DOHH2 (cell line): ENCODE data around the gene RASGEF1C.

ENCODE experiments used
- H3F3A ChIP-seq: fragments of 200-600 bp; sonication (generic), shearing (Covaris generic); 2 replicates; pipeline ENCODE4 v1.6.0; 2016; ENCODE audit warnings: antibody characterized with exemption, mild to moderate bottlenecking; ENCODE audit not compliant: control insufficient read depth, insufficient read depth
- H3K27ac ChIP-seq: fragments of 200-600 bp; sonication (generic); 2 replicates; pipeline ENCODE4 v1.5.1; 2014; ENCODE audit warnings: low read depth, mild to moderate bottlenecking, low read length, moderate library complexity
- H3K27me3 ChIP-seq: fragments of 200-600 bp; sonication (generic); 2 replicates; pipeline ENCODE4 v1.6.1; 2014; ENCODE audit warnings: mild to moderate bottlenecking, low read length, mixed read lengths; ENCODE audit not compliant: control insufficient read depth
- H3K36me3 ChIP-seq: fragments of 200-600 bp; sonication (generic); 2 replicates; pipeline ENCODE4 v1.6.1; 2014; ENCODE audit warnings: mild to moderate bottlenecking, low read length, moderate library complexity, mixed read lengths; ENCODE audit not compliant: control insufficient read depth
- H3K4me1 ChIP-seq: fragments of 200-600 bp; sonication (generic); 2 replicates; pipeline ENCODE4 v1.6.1; 2014; ENCODE audit warnings: mild to moderate bottlenecking, low read length, mixed read lengths; ENCODE audit not compliant: control insufficient read depth
- H3K4me2 ChIP-seq: fragments of 200-600 bp; sonication (generic); 2 replicates; pipeline ENCODE4 v1.6.0; 2014; ENCODE audit warnings: mild to moderate bottlenecking, low read length, moderate library complexity
- H3K4me3 ChIP-seq: fragments of 200-600 bp; sonication (generic); 2 replicates; pipeline ENCODE4 v1.5.1; 2014; ENCODE audit warnings: mild to moderate bottlenecking, low read length, mixed read lengths
- H3K79me2 ChIP-seq: fragments of 200-600 bp; sonication (generic); 2 replicates; pipeline ENCODE4 v1.6.1; 2014; ENCODE audit warnings: mild to moderate bottlenecking, low read length, mixed read lengths; ENCODE audit not compliant: control insufficient read depth
- H3K9me2 ChIP-seq: fragments of 200-600 bp; sonication (generic); replicated peaks from 2 replicates; pipeline ENCODE4 v1.6.1; 2014; ENCODE audit warnings: mild to moderate bottlenecking, low read length, mixed read lengths; ENCODE audit not compliant: control insufficient read depth
- H3K9me3 ChIP-seq: fragments of 200-600 bp; sonication (generic); 2 replicates; pipeline ENCODE4 v1.6.1; 2014; ENCODE audit warnings: antibody characterized with exemption, low read length, mixed read lengths; ENCODE audit not compliant: control insufficient read depth, insufficient read depth
- H4K20me1 ChIP-seq: fragments of 200-600 bp; sonication (generic); 2 replicates; pipeline ENCODE4 v1.6.0; 2014; ENCODE audit warnings: low read depth, mild to moderate bottlenecking, antibody characterized with exemption, low read length, moderate library complexity; ENCODE audit not compliant: control insufficient read depth, insufficient read depth
- CTCF ChIP-seq: fragments of 200-600 bp; sonication (generic); IDR thresholded peaks from one replicate; pipeline ENCODE4 v1.5.1; 2014; ENCODE audit warnings: antibody characterized with exemption, mild to moderate bottlenecking, low read depth, low read length; ENCODE audit not compliant: poor library complexity, severe bottlenecking
- EZH2phosphoT487 ChIP-seq: fragments of 200-600 bp; sonication (generic); IDR thresholded peaks from 2 replicates; pipeline ENCODE4 v1.6.1; 2017; ENCODE audit warnings: borderline replicate concordance, mild to moderate bottlenecking, antibody characterized with exemption, low read length, moderate library complexity, mixed read lengths

RASGEF1C gene

GRCh38 chr5:180209137-180209581 lies at the start of gene RASGEF1C:
Gene RASGEF1C (minus strand): TSS chr5:180209211. CDS start chr5:180138052, 71,159 bp downstream.
- TF ChIP-seq EZH2phosphoT487 (no peak), CTCF (no peak)
- Histone ChIP-seq H3K9me3 (no peaks in the 10 kb centered on the region), H3K4me3 (no peak within 1 kb of the TSS), H3K9me2 (no peaks in the 10 kb centered on the region), H3K27ac (no peak within 1 kb of the TSS), H3F3A (no peaks in the 10 kb centered on the region), H3K79me2 (no peaks in the 10 kb centered on the region), H3K27me3 (no peaks in the 10 kb centered on the region), H3K4me2 (no peak within 1 kb of the TSS), H3K4me1 (no peaks in the 10 kb centered on the region), H3K36me3 (no peaks in the 10 kb centered on the region), H4K20me1 (no peaks in the 10 kb centered on the region)

GRCh38 chr5:180253036-180253824 lies 44.2 kb upstream of the RASGEF1C start:
- Histone ChIP-seq H3K4me3 (no peak overlapping the region), H3K9me3 (peaks cover 42% of the 10 kb centered on the region), H3K27me3 (no peaks in the 10 kb centered on the region), H3K27ac (no peak overlapping the region), H4K20me1 (no peaks in the 10 kb centered on the region), H3K36me3 (peaks cover 22% of the 10 kb centered on the region), H3K79me2 (no peaks in the 10 kb centered on the region), H3F3A (no peaks in the 10 kb centered on the region), H3K4me1 (no peaks in the 10 kb centered on the region), H3K9me2 (no peaks in the 10 kb centered on the region), H3K4me2 (no peak overlapping the region)
- TF ChIP-seq CTCF: no peak
- no peak for TF ChIP-seq EZH2phosphoT487

- Histone ChIP-seq H3F3A (no peaks in the 10 kb centered on the region), H3K9me3 (peaks cover 31% of the 10 kb centered on the region)
- TF ChIP-seq EZH2phosphoT487: no peak
- TF ChIP-seq CTCF: no peak
These were observed 42.9 kb upstream of the RASGEF1C start for GRCh38 chr5:180251887-180252286.

More at GRCh38 chr5:180251887-180252286, 42.9 kb upstream of the RASGEF1C start:
- Histone ChIP-seq H3K4me3 (no peak overlapping the region), H3K9me2 (no peaks in the 10 kb centered on the region), H3K4me2 (no peak overlapping the region), H3K36me3 (peaks cover 22% of the 10 kb centered on the region), H4K20me1 (no peaks in the 10 kb centered on the region), H3K4me1 (no peaks in the 10 kb centered on the region), H3K27ac (no peak overlapping the region), H3K79me2 (no peaks in the 10 kb centered on the region), H3K27me3 (no peaks in the 10 kb centered on the region)
